Measurements from ENCODE around the gene GDF7.

Gene GDF7

GRCh38 chr2:20717641-20718040 lies 50.7 kb downstream of the GDF7 start:
- no peak overlapping the region for H3K4me3 ChIP-seq (replicated peaks in 1 of 2; ENCODE audit: low read depth in 2 of 2, low read length in 2 of 2)
- no peak for DNase-seq (ENCODE audit: low read depth in 2 of 2)
- no peak for TF ChIP-seq CTCF (IDR thresholded peaks at IDR 0.05; ENCODE audit: low read depth, low read length)

GRCh38 chr2:20722592-20723240 lies 55.8 kb downstream of the GDF7 start:
- TF ChIP-seq CTCF (IDR thresholded peaks at IDR 0.05; ENCODE audit: low read depth, low read length), result no peak
- H3K4me3 ChIP-seq (replicated peaks in 1 of 2; ENCODE audit: low read depth in 2 of 2, low read length in 2 of 2), result no peak overlapping the region
- no peak for DNase-seq (ENCODE audit: low read depth in 2 of 2)

- TF ChIP-seq CTCF (IDR thresholded peaks at IDR 0.05; ENCODE audit: low read depth, low read length), result no peak
- no peak overlapping the region for H3K4me3 ChIP-seq (replicated peaks in 1 of 2; ENCODE audit: low read depth in 2 of 2, low read length in 2 of 2)
- peak in 1 of 2 donors; percentile 28 for DNase-seq (ENCODE audit: low read depth in 2 of 2)
These were observed 56.6 kb downstream of the GDF7 start for GRCh38 chr2:20723543-20723942.

- no peak for DNase-seq (ENCODE audit: low read depth in 2 of 2)
- TF ChIP-seq CTCF (IDR thresholded peaks at IDR 0.05; ENCODE audit: low read depth, low read length), result no peak
- H3K4me3 ChIP-seq (replicated peaks in 1 of 2; ENCODE audit: low read depth in 2 of 2, low read length in 2 of 2), result no peak overlapping the region
These were observed 57.6 kb downstream of the GDF7 start for GRCh38 chr2:20724500-20725053.

- no peak overlapping the region for H3K4me3 ChIP-seq (replicated peaks in 1 of 2; ENCODE audit: low read depth in 2 of 2, low read length in 2 of 2)
- TF ChIP-seq CTCF (IDR thresholded peaks at IDR 0.05; ENCODE audit: low read depth, low read length), result no peak
- no peak for DNase-seq (ENCODE audit: low read depth in 2 of 2)
These were observed 58.8 kb downstream of the GDF7 start for GRCh38 chr2:20725782-20726181.

- DNase-seq (ENCODE audit: low read depth in 2 of 2), result no peak
- TF ChIP-seq CTCF (IDR thresholded peaks at IDR 0.05; ENCODE audit: low read depth, low read length), result no peak
- no peak overlapping the region for H3K4me3 ChIP-seq (replicated peaks in 1 of 2; ENCODE audit: low read depth in 2 of 2, low read length in 2 of 2)
These were observed 60.0 kb downstream of the GDF7 start for GRCh38 chr2:20726913-20727312.

Measured in cardiac fibroblast (primary cell).